HepG2 (cell line): ENCODE data around the gene NUP54. TPM values are rescaled to one million over a fixed set of nuclear protein-coding genes. Genes with fewer than 3 reads are reported as not detected.
A peak's percentile ranks its signal among the peaks of the same experiment; 100 is the strongest.

Experiments used
- CENPX ChIP-seq: sonication (generic); formaldehyde crosslinking; IDR thresholded peaks from 2 replicates; pipeline ENCODE4 v1.9.0; 2021; ENCODE audit warnings: mild to moderate bottlenecking, missing genetic modification reagents, moderate library complexity
- CSRNP2 ChIP-seq: sonication (generic); formaldehyde crosslinking; conservative IDR thresholded peaks from 2 replicates; pipeline ENCODE4 v1.8.0; 2022; ENCODE audit warnings: low read depth, missing genetic modification reagents
- FOXC1 ChIP-seq: sonication (generic); formaldehyde crosslinking; IDR thresholded peaks from 2 replicates; pipeline ENCODE4 v1.8.0; 2022; ENCODE audit warnings: mild to moderate bottlenecking, missing genetic modification reagents, borderline replicate concordance
- GPN1 ChIP-seq: sonication (generic); formaldehyde crosslinking; IDR thresholded peaks from 2 replicates; pipeline ENCODE4 v1.5.1; 2020; ENCODE audit warnings: missing genetic modification reagents, borderline replicate concordance
- GZF1 ChIP-seq: sonication (generic); formaldehyde crosslinking; IDR thresholded peaks from 2 replicates; pipeline ENCODE4 v1.5.1; 2020; ENCODE audit warnings: mild to moderate bottlenecking, missing genetic modification reagents
- KLF9 ChIP-seq: IDR thresholded peaks from 2 replicates; pipeline ENCODE4 v1.6.1; 2016; ENCODE audit warnings: low read depth
- MAFF ChIP-seq: IDR thresholded peaks from 2 replicates; pipeline ENCODE4 v1.6.1; 2011; ENCODE audit warnings: low read depth, low read length, improper control_type of control experiment
- MAFG ChIP-seq: sonication (generic); formaldehyde crosslinking; IDR thresholded peaks from 2 replicates; pipeline ENCODE4 v1.5.1; 2020; ENCODE audit warnings: mild to moderate bottlenecking, missing genetic modification reagents
- MBD4 ChIP-seq: IDR thresholded peaks from 2 replicates; pipeline ENCODE4 v1.6.1; 2012; ENCODE audit warnings: low read length, inconsistent platforms, borderline replicate concordance
- MXD4 ChIP-seq: IDR thresholded peaks from 2 replicates; pipeline ENCODE4 v1.6.1; 2016; ENCODE audit warnings: mild to moderate bottlenecking, missing biosample characterization, missing genetic modification reagents
- PITX1 ChIP-seq: sonication (generic); formaldehyde crosslinking; IDR thresholded peaks from 2 replicates; pipeline ENCODE4 v1.5.1; 2020; ENCODE audit warnings: mild to moderate bottlenecking, missing genetic modification reagents
- POLR2AphosphoS2 ChIP-seq: IDR thresholded peaks from 2 replicates; pipeline ENCODE4 v1.6.1; 2011; ENCODE audit warnings: low read depth, low read length, improper control_type of control experiment
- RELA ChIP-seq: sonication (generic); formaldehyde crosslinking; IDR thresholded peaks from 2 replicates; pipeline ENCODE4 v1.4.0; 2020; ENCODE audit warnings: missing genetic modification reagents
- SMARCE1 ChIP-seq: fragments of 450-650 bp; IDR thresholded peaks from 2 replicates; pipeline ENCODE4 v1.6.1; 2017; ENCODE audit warnings: borderline replicate concordance
- SOX13 ChIP-seq, 3 experiments: fragments of 450-650 bp in 1 of 3; sonication (generic) in 1 of 3; formaldehyde crosslinking in 1 of 3; IDR thresholded peaks in 2 of 3; conservative IDR thresholded peaks in 1 of 3; 2 replicates each; pipeline versions ENCODE4 v1.5.0 to v1.6.1; 2016 to 2020; ENCODE audit warnings: antibody characterized with exemption in 1 of 3, mild to moderate bottlenecking in 1 of 3, missing compliant biosample characterization in 1 of 3, missing genetic modification reagents in 1 of 3, moderate library complexity in 1 of 3
- SRY ChIP-seq: sonication (generic); formaldehyde crosslinking; IDR thresholded peaks from 2 replicates; pipeline ENCODE4 v1.8.0; 2022; ENCODE audit warnings: mild to moderate bottlenecking, missing genetic modification reagents
- TOPORS ChIP-seq: sonication (generic); formaldehyde crosslinking; IDR thresholded peaks from 2 replicates; pipeline ENCODE4 v1.8.0; 2023; ENCODE audit warnings: mild to moderate bottlenecking, missing genetic modification reagents
- TRIM24 ChIP-seq: sonication (generic); formaldehyde crosslinking; IDR thresholded peaks from 2 replicates; pipeline ENCODE4 v1.8.0; 2022; ENCODE audit warnings: mild to moderate bottlenecking, missing genetic modification reagents
- ZBTB7A ChIP-seq: sonication (generic); formaldehyde crosslinking; IDR thresholded peaks from 2 replicates; pipeline ENCODE4 v1.8.0; 2022; ENCODE audit warnings: mild to moderate bottlenecking, missing genetic modification reagents
- ZKSCAN1 ChIP-seq: fragments of 150-350 bp; IDR thresholded peaks from 2 replicates; pipeline ENCODE4 v1.6.1; 2014; ENCODE audit warnings: low read length
- ZNF12 ChIP-seq: sonication (generic); formaldehyde crosslinking; IDR thresholded peaks from 2 replicates; pipeline ENCODE4 v1.5.0; 2020; ENCODE audit warnings: missing genetic modification reagents
- ZNF225 ChIP-seq: sonication (generic); formaldehyde crosslinking; IDR thresholded peaks from 2 replicates; pipeline ENCODE4 v1.4.0; 2020; ENCODE audit warnings: mild to moderate bottlenecking, missing genetic modification reagents
- ZNF329 ChIP-seq: sonication (generic); formaldehyde crosslinking; IDR thresholded peaks from 2 replicates; pipeline ENCODE4 v1.9.0; 2021; ENCODE audit warnings: low read depth, mild to moderate bottlenecking, missing genetic modification reagents
- ZNF503 ChIP-seq: sonication (generic); formaldehyde crosslinking; IDR thresholded peaks from 2 replicates; pipeline ENCODE4 v1.4.0; 2020; ENCODE audit warnings: missing genetic modification reagents
- ZNF530 ChIP-seq: sonication (generic); formaldehyde crosslinking; IDR thresholded peaks from 2 replicates; pipeline ENCODE4 v1.5.0; 2020; ENCODE audit warnings: low read depth, mild to moderate bottlenecking, missing genetic modification reagents
- ZNF572 ChIP-seq: sonication (generic); formaldehyde crosslinking; IDR thresholded peaks from 2 replicates; pipeline ENCODE4 v1.5.1; 2020; ENCODE audit warnings: mild to moderate bottlenecking, missing genetic modification reagents
- polyA plus RNA-seq, 8 experiments: library from polyadenylated mRNA; depleted of rRNA in 3 of 8; stranded (reverse) in 7 of 8; unstranded in 1 of 8; fragments of >200 nt; fragmentation: Illumina TruSeq in 4 of 8; extraction: Trizol in 4 of 8; gene quantifications; 2 replicates each; pipeline versions ENCODE4 v1.2.1 to v1.2.3, GENCODE V29; 2011 to 2016; ENCODE audit warnings: low read depth in 4 of 8, missing spikeins in 1 of 8, mixed read lengths in 1 of 8; ENCODE audit not compliant: insufficient read depth in 1 of 8
- total RNA-seq, 5 experiments: library from RNA; depleted of rRNA; stranded (reverse); fragments of >200 nt; fragmentation: Illumina TruSeq; extraction: Trizol; gene quantifications; 2 replicates each; pipeline ENCODE4 v1.2.3, GENCODE V29; 2016; ENCODE audit warnings: low read depth in 1 of 5
- TF ChIP-seq, protein P1 (sequence below): sonication (generic); formaldehyde crosslinking; IDR thresholded peaks from 2 replicates; pipeline ENCODE4 v1.4.0; 2020; ENCODE audit warnings: missing genetic modification reagents, borderline replicate concordance

NUP54 gene
- total and polyA plus RNA-seq, 2 of the 13 experiments (the other 11 are each of a cell fraction or from before 2014, with no cell fraction given), result 36.1 to 69.3 TPM

DNA sequence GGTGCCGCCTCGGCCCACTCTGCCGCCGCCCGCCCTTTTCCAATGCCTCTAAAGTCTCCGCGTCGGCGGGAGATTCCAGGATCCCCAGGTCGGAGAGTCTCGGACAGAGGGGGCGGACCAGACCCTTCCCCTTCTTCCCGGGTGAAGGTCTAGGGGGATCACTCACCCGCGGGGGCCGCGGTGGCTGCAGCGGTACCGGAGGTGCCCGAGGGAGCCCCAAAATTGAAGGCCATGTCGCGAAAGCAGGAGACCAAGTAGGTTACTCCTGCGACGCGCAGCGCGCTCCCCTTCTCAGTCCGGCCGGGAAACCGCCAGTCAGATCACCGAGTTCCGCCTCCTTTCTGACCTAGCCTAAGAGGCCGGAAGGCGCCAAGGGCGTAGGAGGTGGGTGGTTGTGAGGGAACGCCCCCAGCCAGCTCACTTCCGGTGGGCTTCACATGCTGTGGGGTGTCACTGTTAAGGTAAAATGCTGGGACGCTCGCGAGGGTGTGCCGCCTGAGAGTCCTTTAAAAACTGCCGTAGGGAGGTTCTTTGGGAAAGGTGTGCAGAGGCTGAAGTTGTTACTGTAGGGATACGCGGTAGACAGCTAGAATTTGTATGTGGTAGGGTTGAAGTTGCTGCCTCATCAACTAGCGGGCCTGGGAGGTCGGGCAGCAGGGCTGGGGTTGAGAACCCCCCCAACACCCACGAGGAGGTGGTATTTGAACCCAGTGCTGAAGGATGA lies at the start of gene NUP54 (continued):
- 0 out of 2 replicates have a peak, but pooled peaks have one; percentile 72 for TF ChIP-seq RELA (CRISPR knock-in tag)
- TF ChIP-seq ZNF12 (CRISPR knock-in tag), result peak; percentile 55; the same call in 1 of the 2 replicates
- TF ChIP-seq TOPORS (CRISPR knock-in tag), result peak; percentile 96; the same call in 1 of the 2 replicates
- no peak; the same call in 1 of the 2 replicates for TF ChIP-seq SOX13 (IDR thresholded peaks at IDR 0.05)
- peak in 1 of 2 experiments; percentile 49; a peak in 1 of 4 replicates for TF ChIP-seq SOX13 (CRISPR knock-in tag; conservative IDR thresholded peaks at IDR 0.05 in 1 of 2, IDR thresholded peaks at IDR 0.05 in 1 of 2)
- no peak for TF ChIP-seq TRIM24 (CRISPR knock-in tag)
- TF ChIP-seq MAFF, result no peak
- peak; percentile 52; the same call in 1 of the 2 replicates for TF ChIP-seq ZNF225
- no peak; the same call in 1 of the 2 replicates for TF ChIP-seq MBD4
- no peak for TF ChIP-seq ZNF329 (CRISPR knock-in tag)
- TF ChIP-seq FOXC1 (CRISPR knock-in tag), result peak; percentile 94
- TF ChIP-seq PITX1 (CRISPR knock-in tag), result peak; percentile 69
- TF ChIP-seq CSRNP2 (CRISPR knock-in tag), result no peak
- TF ChIP-seq ZNF503 (CRISPR knock-in tag), result peak; percentile 68
- TF ChIP-seq MXD4, result peak; percentile 95
- no peak; the same call in 1 of the 2 replicates for TF ChIP-seq POLR2AphosphoS2
- peak; percentile 17; the same call in 1 of the 2 replicates for TF ChIP-seq ZBTB7A (CRISPR knock-in tag)
- no peak for TF ChIP-seq MAFG (CRISPR knock-in tag)
- TF ChIP-seq ZNF572 (CRISPR knock-in tag), result no peak
- TF ChIP-seq CENPX (CRISPR knock-in tag), result no peak
- TF ChIP-seq SMARCE1, result no peak
- TF ChIP-seq ZNF530, result no peak
- TF ChIP-seq GZF1 (CRISPR knock-in tag), result no peak
- peak; percentile 59; the same call in 1 of the 2 replicates for TF ChIP-seq ZKSCAN1
- no peak; the same call in 1 of the 2 replicates for TF ChIP-seq KLF9 (CRISPR knock-in tag)
- no peak for TF ChIP-seq GPN1 (CRISPR knock-in tag)
- TF ChIP-seq, protein P1, sequence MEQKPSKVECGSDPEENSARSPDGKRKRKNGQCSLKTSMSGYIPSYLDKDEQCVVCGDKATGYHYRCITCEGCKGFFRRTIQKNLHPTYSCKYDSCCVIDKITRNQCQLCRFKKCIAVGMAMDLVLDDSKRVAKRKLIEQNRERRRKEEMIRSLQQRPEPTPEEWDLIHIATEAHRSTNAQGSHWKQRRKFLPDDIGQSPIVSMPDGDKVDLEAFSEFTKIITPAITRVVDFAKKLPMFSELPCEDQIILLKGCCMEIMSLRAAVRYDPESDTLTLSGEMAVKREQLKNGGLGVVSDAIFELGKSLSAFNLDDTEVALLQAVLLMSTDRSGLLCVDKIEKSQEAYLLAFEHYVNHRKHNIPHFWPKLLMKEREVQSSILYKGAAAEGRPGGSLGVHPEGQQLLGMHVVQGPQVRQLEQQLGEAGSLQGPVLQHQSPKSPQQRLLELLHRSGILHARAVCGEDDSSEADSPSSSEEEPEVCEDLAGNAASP (CRISPR knock-in tag), result peak; percentile 78
- TF ChIP-seq SRY, result 0 out of 2 replicates have a peak, but pooled peaks have one; percentile 56
